Measurements from ENCODE around the gene HS3ST5. TPM values are rescaled to one million over a fixed set of nuclear protein-coding genes. Genes with fewer than 3 reads are reported as not detected.

HS3ST5 gene
- total and polyA plus RNA-seq, 8 donors: 0.05 to 2.2 TPM; not detected in 6

DNA sequence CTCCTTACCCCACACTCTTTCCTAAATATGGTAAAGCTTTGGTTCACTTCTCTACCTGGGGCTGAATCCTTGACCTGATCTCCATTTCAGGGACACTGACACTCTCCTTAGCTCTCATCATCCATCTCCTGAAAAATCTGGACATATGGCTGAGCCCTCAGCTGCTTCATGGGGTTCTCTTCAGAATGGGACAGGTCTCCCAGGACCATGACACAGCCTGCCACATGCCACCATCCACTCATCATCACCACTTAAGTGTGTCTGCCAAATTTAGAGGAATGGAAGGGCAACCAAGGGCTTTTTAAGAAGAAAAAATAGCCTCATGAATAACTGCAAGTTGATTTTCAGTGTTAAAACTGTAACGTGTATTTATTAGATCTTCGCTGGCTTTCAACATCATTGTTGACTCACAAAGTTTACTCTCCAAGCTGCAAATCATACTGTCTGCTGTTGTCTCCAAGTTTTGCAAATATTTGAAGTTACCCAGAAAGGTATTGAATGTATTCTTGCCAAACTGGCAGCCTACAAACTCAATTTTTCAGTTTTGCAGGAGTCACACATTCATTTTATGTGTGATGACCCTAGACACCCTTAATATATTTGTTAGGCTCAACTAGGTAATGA, 41.1 kb downstream of the HS3ST5 start:
- no peak for DNase-seq
- 26 to 62% (median 46%) methylated on average over 2 of the region's 2 CpGs for WGBS, 5 donors
- Histone ChIP-seq H3K27ac (no peak overlapping the region), H3K4me3 (no peak overlapping the region), H3K36me3 (no peaks in the 10 kb centered on the region), H3K9me3 (no peaks in the 10 kb centered on the region), H3K27me3 (no peaks in the 10 kb centered on the region), H3K4me1 (no peaks in the 10 kb centered on the region)
- TF ChIP-seq EP300 (IDR thresholded peaks at IDR 0.05): no peak
- intact Hi-C loops (cut with DNase I; ENCODE audit: low total_unique reads): loop anchor here (10.0 kb wide), 1 partner anchor 197 kb away; no protein-coding TSS in a partner anchor

DNA sequence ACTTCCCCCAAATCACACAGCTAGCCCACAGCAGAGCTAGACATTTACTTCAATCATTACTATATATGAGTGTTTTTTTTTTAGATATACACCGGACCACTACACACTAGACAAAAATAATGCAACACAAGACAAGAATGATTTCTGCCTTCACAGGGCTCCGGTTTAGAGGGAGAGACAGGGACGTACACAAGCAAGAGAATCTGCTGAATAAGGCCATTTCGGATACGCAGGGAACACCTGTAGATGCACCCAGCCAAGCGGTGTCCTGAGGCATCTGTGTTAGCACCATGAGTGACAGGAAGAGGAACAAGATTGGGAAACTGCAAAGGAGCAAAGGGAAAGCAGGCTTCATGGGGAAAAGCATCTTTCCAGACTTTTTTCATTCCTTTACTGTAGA, 45.7 kb downstream of the HS3ST5 start:
- intact Hi-C loops (cut with DNase I; ENCODE audit: low total_unique reads): no loop called here
- Histone ChIP-seq H3K4me3 (no peak overlapping the region), H3K36me3 (no peaks in the 10 kb centered on the region), H3K27me3 (no peaks in the 10 kb centered on the region), H3K4me1 (no peaks in the 10 kb centered on the region), H3K9me3 (no peaks in the 10 kb centered on the region), H3K27ac (no peak overlapping the region)
- TF ChIP-seq POLR2A (IDR thresholded peaks at IDR 0.05) (no peak), POLR2AphosphoS5 (IDR thresholded peaks at IDR 0.05) (no peak), EP300 (IDR thresholded peaks at IDR 0.05) (no peak)
- TF ChIP-seq, protein P1, sequence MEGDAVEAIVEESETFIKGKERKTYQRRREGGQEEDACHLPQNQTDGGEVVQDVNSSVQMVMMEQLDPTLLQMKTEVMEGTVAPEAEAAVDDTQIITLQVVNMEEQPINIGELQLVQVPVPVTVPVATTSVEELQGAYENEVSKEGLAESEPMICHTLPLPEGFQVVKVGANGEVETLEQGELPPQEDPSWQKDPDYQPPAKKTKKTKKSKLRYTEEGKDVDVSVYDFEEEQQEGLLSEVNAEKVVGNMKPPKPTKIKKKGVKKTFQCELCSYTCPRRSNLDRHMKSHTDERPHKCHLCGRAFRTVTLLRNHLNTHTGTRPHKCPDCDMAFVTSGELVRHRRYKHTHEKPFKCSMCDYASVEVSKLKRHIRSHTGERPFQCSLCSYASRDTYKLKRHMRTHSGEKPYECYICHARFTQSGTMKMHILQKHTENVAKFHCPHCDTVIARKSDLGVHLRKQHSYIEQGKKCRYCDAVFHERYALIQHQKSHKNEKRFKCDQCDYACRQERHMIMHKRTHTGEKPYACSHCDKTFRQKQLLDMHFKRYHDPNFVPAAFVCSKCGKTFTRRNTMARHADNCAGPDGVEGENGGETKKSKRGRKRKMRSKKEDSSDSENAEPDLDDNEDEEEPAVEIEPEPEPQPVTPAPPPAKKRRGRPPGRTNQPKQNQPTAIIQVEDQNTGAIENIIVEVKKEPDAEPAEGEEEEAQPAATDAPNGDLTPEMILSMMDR (IDR thresholded peaks at IDR 0.05): no peak
- WGBS, 5 donors: 92 to 96% (median 93%) methylated on average over 6 of the region's 6 CpGs
- no peak for DNase-seq

DNA sequence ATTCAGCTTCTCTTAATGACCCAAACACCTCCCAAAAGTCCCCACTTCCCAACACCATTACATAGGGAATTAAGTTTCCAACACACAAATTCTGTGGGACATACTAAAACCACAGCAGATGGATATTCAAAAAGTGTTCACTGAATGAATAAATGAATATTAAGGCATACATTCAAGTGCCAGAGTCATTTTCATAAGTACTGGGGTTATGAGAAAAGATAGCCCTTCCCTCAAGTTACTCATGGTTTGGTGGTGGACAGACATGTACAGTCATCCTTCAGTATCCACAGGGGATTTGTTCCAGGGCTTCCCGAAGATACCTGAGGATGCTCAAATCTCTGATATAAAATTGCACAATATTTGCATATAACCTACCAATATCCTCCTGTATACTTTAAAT, 50.4 kb downstream of the HS3ST5 start:
- TF ChIP-seq POLR2A (IDR thresholded peaks at IDR 0.05): no peak
- TF ChIP-seq, protein P1 (IDR thresholded peaks at IDR 0.05): no peak
- no peak for TF ChIP-seq POLR2AphosphoS5 (IDR thresholded peaks at IDR 0.05)
- no peak for TF ChIP-seq EP300 (IDR thresholded peaks at IDR 0.05)
- H3K36me3 ChIP-seq: no peaks in the 10 kb centered on the region
- H3K4me1 ChIP-seq: no peaks in the 10 kb centered on the region
- 79 to 97% (median 93%) methylated on average over 1 of the region's 1 CpG for WGBS, 5 donors
- no peaks in the 10 kb centered on the region for H3K9me3 ChIP-seq
- H3K4me3 ChIP-seq: no peak overlapping the region
- no peaks in the 10 kb centered on the region for H3K27me3 ChIP-seq
- intact Hi-C loops (cut with DNase I; ENCODE audit: low total_unique reads): no loop called here
- DNase-seq: no peak
- no peak overlapping the region for H3K27ac ChIP-seq

DNA sequence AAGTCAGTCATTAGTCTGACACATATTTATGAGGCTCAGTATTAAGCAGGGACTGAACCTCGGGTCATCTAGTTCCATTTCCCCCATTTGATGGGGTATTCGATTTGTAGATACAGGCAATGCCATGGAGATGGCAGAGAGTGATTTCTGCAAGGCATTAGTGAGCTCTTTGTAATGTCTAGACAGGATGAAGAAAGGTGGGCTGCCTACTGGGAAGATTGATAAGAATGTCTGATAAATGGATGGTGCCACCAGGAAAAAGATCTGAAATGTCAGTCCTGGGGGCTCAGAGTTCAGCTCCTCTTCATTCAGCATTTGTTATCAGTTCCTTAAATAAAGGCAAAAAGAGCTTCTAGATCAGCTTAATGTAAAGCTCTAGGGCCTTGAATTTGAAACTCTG, 51.4 kb downstream of the HS3ST5 start:
- H3K9me3 ChIP-seq: no peaks in the 10 kb centered on the region
- H3K4me3 ChIP-seq: no peak overlapping the region
- no peaks in the 10 kb centered on the region for H3K4me1 ChIP-seq
- H3K27ac ChIP-seq: no peak overlapping the region
- no peak for TF ChIP-seq EP300 (IDR thresholded peaks at IDR 0.05)
- TF ChIP-seq, protein P1 (IDR thresholded peaks at IDR 0.05): no peak
- no peak for TF ChIP-seq POLR2AphosphoS5 (IDR thresholded peaks at IDR 0.05)
- TF ChIP-seq POLR2A (IDR thresholded peaks at IDR 0.05): no peak
- no peaks in the 10 kb centered on the region for H3K36me3 ChIP-seq
- 36 to 68% (median 58%) methylated on average over 2 of the region's 2 CpGs for WGBS, 5 donors
- H3K27me3 ChIP-seq: no peaks in the 10 kb centered on the region
- intact Hi-C loops (cut with DNase I; ENCODE audit: low total_unique reads): no loop called here
- DNase-seq: no peak

DNA sequence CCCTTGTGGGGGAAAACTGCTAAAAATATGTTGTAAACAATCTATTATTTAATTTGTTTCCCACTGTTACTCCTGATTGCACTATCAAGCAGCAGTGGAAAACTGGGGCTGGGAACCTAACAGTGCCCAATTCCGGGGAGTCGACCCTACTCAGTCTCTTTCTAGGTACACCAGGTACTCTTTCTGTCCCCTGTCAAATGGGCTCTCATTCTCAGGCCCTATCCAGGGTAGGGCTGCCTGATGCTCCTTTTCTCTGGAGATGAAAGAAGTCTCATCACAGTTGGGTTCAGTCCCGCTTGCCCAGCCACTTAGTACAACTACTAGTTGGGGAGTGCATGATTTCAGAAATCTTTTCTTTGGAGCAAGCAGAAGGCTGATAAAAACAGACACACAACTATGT, 52.0 kb downstream of the HS3ST5 start:
- WGBS, 5 donors: 86 to 92% (median 91%) methylated on average over 3 of the region's 3 CpGs
- Histone ChIP-seq H3K36me3 (no peaks in the 10 kb centered on the region), H3K27me3 (no peaks in the 10 kb centered on the region), H3K4me3 (no peak overlapping the region), H3K9me3 (no peaks in the 10 kb centered on the region), H3K4me1 (no peaks in the 10 kb centered on the region), H3K27ac (no peak overlapping the region)
- intact Hi-C loops (cut with DNase I; ENCODE audit: low total_unique reads): no loop called here
- DNase-seq: no peak
- TF ChIP-seq, protein P1 (IDR thresholded peaks at IDR 0.05): no peak
- TF ChIP-seq EP300 (IDR thresholded peaks at IDR 0.05) (no peak), POLR2A (IDR thresholded peaks at IDR 0.05) (no peak), POLR2AphosphoS5 (IDR thresholded peaks at IDR 0.05) (no peak)

Data from stomach (tissue), 9 donors.